Measurements from ENCODE around the gene MPP2. TPM values are rescaled to one million over a fixed set of nuclear protein-coding genes. Genes with fewer than 3 reads are reported as not detected.

The MPP2 gene
- total and polyA plus RNA-seq, 2 of the 13 experiments (the other 11 are each of a cell fraction or from before 2014, with no cell fraction given): 0.20 to 1.7 TPM

DNA sequence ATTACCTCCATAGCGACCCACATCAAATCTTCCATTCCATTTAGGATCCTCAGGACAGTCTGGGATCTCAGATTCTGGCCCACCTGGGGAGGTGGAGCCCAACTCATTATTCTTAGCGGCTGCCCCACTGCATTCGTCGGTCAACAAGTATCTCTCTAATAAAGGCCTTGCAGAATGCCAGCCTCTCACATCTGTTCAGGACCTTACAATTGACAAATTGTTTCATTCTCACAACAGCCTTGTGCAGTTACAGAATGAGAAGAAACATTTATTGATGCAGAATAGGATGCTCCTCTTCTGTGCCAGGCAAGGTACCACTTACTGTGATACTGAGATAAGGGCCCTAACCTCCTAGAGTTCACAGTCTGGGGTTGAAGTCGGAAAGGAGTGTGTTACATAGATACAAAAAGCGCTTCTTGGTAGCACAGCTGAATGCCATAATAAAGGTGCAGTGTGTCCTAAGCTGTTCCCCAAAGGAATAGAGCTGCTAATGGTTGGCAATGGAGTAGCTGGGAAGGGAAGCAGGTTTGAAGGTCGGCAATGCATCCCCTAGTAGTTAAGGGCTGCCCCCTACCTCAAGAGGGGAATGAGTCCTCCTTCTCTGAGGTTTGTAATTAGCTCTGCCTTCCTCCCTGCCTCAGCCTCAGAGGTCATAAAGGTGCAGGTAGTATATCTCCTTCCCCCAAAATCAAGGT lies 2.3 kb upstream of the MPP2 start:
- no TSS peak for BruUV-seq (replicated peaks)
- H3K4me3 ChIP-seq (replicated peaks in 1 of 3; ENCODE audit: insufficient read depth in 1 of 3, low read depth in 2 of 3, low read length in 3 of 3): no peak overlapping the region
- no peak overlapping the region for H3K27ac ChIP-seq (ENCODE audit: extremely low read length, insufficient read depth, low read length)
- intact Hi-C loops (cut with micrococcal nuclease; ENCODE audit: unreplicated experiment) (no loop called here), in situ Hi-C loops (cut with HindIII; ENCODE audit: extremely low pct_ligation_motif_present, low pct_unique_long_range_greater_than_20kb) (no loop called here)
- ATAC-seq (no peak), DNase-seq (ENCODE audit: low spot score) (no peak), FAIRE-seq (no peak)
- no peak overlapping the region for H3K9ac ChIP-seq (ENCODE audit: insufficient read depth, low read depth, low read length)
- ChIA-PET POLR2A (interaction anchor here (0.9 kb wide), 1 partner anchor 259 kb away, joined by 3 read pairs; no protein-coding TSS in a partner anchor), CTCF (ENCODE audit: low intra/inter-chr PET ratio, low total read pairs) (interaction anchor here (0.8 kb wide), 1 partner anchor 85 kb away, joined by 4 read pairs; no protein-coding TSS in a partner anchor)
- no peak overlapping the region for H2AFZ ChIP-seq (ENCODE audit: low read length)
- TF ChIP-seq AHR (CRISPR knock-in tag; IDR thresholded peaks at IDR 0.05) (no peak), SOX5 (CRISPR knock-in tag; IDR thresholded peaks at IDR 0.05; ENCODE audit: borderline replicate concordance) (no peak), ISX (CRISPR knock-in tag; conservative IDR thresholded peaks at IDR 0.05) (no peak), ZNF749 (CRISPR knock-in tag; IDR thresholded peaks at IDR 0.05; ENCODE audit: borderline replicate concordance) (no peak), HMGA1 (CRISPR knock-in tag; conservative IDR thresholded peaks at IDR 0.05) (no peak), ZNF569 (CRISPR knock-in tag; IDR thresholded peaks at IDR 0.05; ENCODE audit: borderline replicate concordance) (no peak), BCL6 (CRISPR knock-in tag; IDR thresholded peaks at IDR 0.05) (no peak), ZNF207 (IDR thresholded peaks at IDR 0.05; ENCODE audit: borderline replicate concordance) (no peak), ZNF543 (CRISPR knock-in tag; IDR thresholded peaks at IDR 0.05) (no peak)
- peaks cover 29% of the 10 kb centered on the region for H3K4me1 ChIP-seq (ENCODE audit: insufficient read depth, low read length)
- no peaks in the 10 kb centered on the region for H4K20me1 ChIP-seq (ENCODE audit: insufficient read depth, low read length)
- no peaks in the 10 kb centered on the region for H3K79me2 ChIP-seq (ENCODE audit: insufficient read depth, low read length)
- H3K27me3 ChIP-seq (ENCODE audit: control insufficient read depth in 1 of 2, insufficient read depth in 2 of 2, low read length in 2 of 2): peaks cover 14 to 85% of the 10 kb centered on the region in 2 experiments
- no peaks in the 10 kb centered on the region for H3K9me3 ChIP-seq (ENCODE audit: low read length)
- no peak overlapping the region for H3K4me2 ChIP-seq (ENCODE audit: low read depth, low read length)
- no peaks in the 10 kb centered on the region for H3K36me3 ChIP-seq (replicated peaks in 1 of 2; ENCODE audit: control insufficient read depth in 1 of 2, insufficient read depth in 2 of 2, low read length in 2 of 2)
- 14% methylated on average over 7 of the region's 7 CpGs for WGBS (ENCODE audit: low lambda C conversion rate)

All from HepG2 (cell line).